GM10248 (cell line): ENCODE measurements around the gene KLHDC8A.
"Not testable (repeated sequence)": the region's sequence is repeated elsewhere in the genome, so short reads cannot be mapped to it uniquely, and the experiment has no call there.

ENCODE experiments used
- CTCF ChIA-PET: fragments of 300-600 bp; sonication (Branson Sonifier 250); formaldehyde crosslinking; extraction: SDS; loops from one replicate; lab custom pipeline; 2021; ENCODE audit warnings: antibody characterized with exemption; lab: Yijun Ruan, JAX
- POLR2A ChIA-PET: fragments of 350-650 bp; sonication (Branson Sonifier 250); formaldehyde crosslinking; extraction: SDS; loops from one replicate; lab custom pipeline; 2020; ENCODE audit warnings: antibody characterized with exemption; lab: Yijun Ruan, JAX
- DNase-seq: peaks from one replicate; pipeline ENCODE4 v3.0.0; 2012; ENCODE audit errors: extremely low spot score
- CTCF ChIP-seq: IDR thresholded peaks from 2 replicates; pipeline ENCODE4 v1.5.1; 2012; ENCODE audit warnings: mild to moderate bottlenecking, low read depth; ENCODE audit errors: extremely low read depth, missing control alignments, control extremely low read depth

The KLHDC8A gene

GRCh38 chr1:205356440-205357139 lies at the start of gene KLHDC8A:
TSS of gene KLHDC8A (minus strand) at chr1:205356922. CDS start at chr1:205343604, 13,318 bp downstream.
- CTCF ChIA-PET: interaction anchor here (1.0 to 4.9 kb wide), 5 partner anchors 15 to 168 kb away, joined by 3 to 68 read pairs (median 5); no protein-coding TSS in a partner anchor
- POLR2A ChIA-PET: no interaction called here
- TF ChIP-seq CTCF: no peak
- DNase-seq: no peak

GRCh38 chr1:205406252-205406651 lies 49.5 kb upstream of the KLHDC8A start:
- DNase-seq, POLR2A ChIA-PET, CTCF ChIA-PET: not testable (repeated sequence)

- POLR2A ChIA-PET, DNase-seq, CTCF ChIA-PET: not testable (repeated sequence)
These were observed 47.8 kb upstream of the KLHDC8A start for GRCh38 chr1:205404484-205404883.

GRCh38 chr1:205398586-205398985 lies 41.9 kb upstream of the KLHDC8A start:
- DNase-seq: no peak
- CTCF ChIA-PET: interaction anchor here (1.0 to 3.7 kb wide), 2 partner anchors 125 to 126 kb away, joined by 4 to 35 read pairs; no protein-coding TSS in a partner anchor
- no peak for TF ChIP-seq CTCF
- POLR2A ChIA-PET: no interaction called here

GRCh38 chr1:205396967-205397616 lies 40.4 kb upstream of the KLHDC8A start:
- POLR2A ChIA-PET: no interaction called here
- CTCF ChIA-PET: interaction anchor here (0.9 to 3.7 kb wide), 21 partner anchors 9 to 314 kb away, joined by 3 to 58 read pairs (median 6); no protein-coding TSS in a partner anchor
- peak; percentile 60 for TF ChIP-seq CTCF

GRCh38 chr1:205395616-205396015 lies 38.9 kb upstream of the KLHDC8A start:
- ChIA-PET POLR2A (no interaction called here), CTCF (interaction anchor here (0.7 to 3.7 kb wide), 6 partner anchors 14 to 454 kb away, joined by 3 to 58 read pairs (median 6); no protein-coding TSS in a partner anchor)
- no peak for DNase-seq
- TF ChIP-seq CTCF: no peak

More at GRCh38 chr1:205396967-205397616, 40.4 kb upstream of the KLHDC8A start:
- DNase-seq: peak; percentile 40

GRCh38 chr1:205392650-205393049 lies 35.9 kb upstream of the KLHDC8A start:
- POLR2A ChIA-PET: no interaction called here
- no peak for DNase-seq
- no peak for TF ChIP-seq CTCF
- CTCF ChIA-PET: no interaction called here
